MM.1S (cell line): ENCODE data around the gene EHHADH.

Source experiments
- DNase-seq: peaks from one replicate; pipeline ENCODE4 v3.0.0-alpha.2; 2015
- H2AFZ ChIP-seq: fragments of 300-600 bp; sonication (generic); 2 replicates; pipeline ENCODE4 v1.6.0; 2016; ENCODE audit warnings: antibody characterized with exemption, low read length
- H3F3A ChIP-seq: fragments of 300-600 bp; sonication (generic); 2 replicates; pipeline ENCODE4 v1.6.1; 2016; ENCODE audit warnings: mild to moderate bottlenecking, antibody characterized with exemption, low read length, moderate library complexity, mixed read lengths; ENCODE audit not compliant: insufficient read depth
- H3K27ac ChIP-seq: fragments of 300-600 bp; sonication (generic); 2 replicates; pipeline ENCODE4 v1.5.1; 2016; ENCODE audit warnings: mild to moderate bottlenecking, low read length
- H3K27me3 ChIP-seq: fragments of 300-600 bp; sonication (generic); replicated peaks from 2 replicates; pipeline ENCODE4 v1.6.0; 2016; ENCODE audit warnings: low read length; ENCODE audit not compliant: insufficient read depth
- H3K36me3 ChIP-seq: fragments of 300-600 bp; sonication (generic); replicated peaks from 2 replicates; pipeline ENCODE4 v1.6.1; 2016; ENCODE audit warnings: mild to moderate bottlenecking, low read length, mixed read lengths; ENCODE audit not compliant: insufficient read depth
- H3K4me1 ChIP-seq: fragments of 300-600 bp; sonication (generic); 2 replicates; pipeline ENCODE4 v1.6.1; 2016; ENCODE audit warnings: low read length, mixed read lengths
- H3K4me2 ChIP-seq: fragments of 300-600 bp; sonication (generic); 2 replicates; pipeline ENCODE4 v1.6.0; 2016; ENCODE audit warnings: low read depth, low read length
- H3K4me3 ChIP-seq: fragments of 300-600 bp; sonication (generic); 2 replicates; pipeline ENCODE4 v1.5.1; 2016; ENCODE audit warnings: low read length, mixed read lengths
- H3K79me2 ChIP-seq: fragments of 300-600 bp; sonication (generic); 2 replicates; pipeline ENCODE4 v1.6.1; 2016; ENCODE audit warnings: mixed run types, low read length, mixed read lengths
- H3K9ac ChIP-seq: fragments of 300-600 bp; sonication (generic); 2 replicates; pipeline ENCODE4 v1.6.1; 2016; ENCODE audit warnings: low read length, mixed read lengths
- H3K9me2 ChIP-seq: fragments of 300-600 bp; sonication (generic); replicated peaks from 2 replicates; pipeline ENCODE4 v1.6.1; 2016; ENCODE audit warnings: mild to moderate bottlenecking, low read length, mixed read lengths; ENCODE audit not compliant: insufficient read depth
- H3K9me3 ChIP-seq: fragments of 300-600 bp; sonication (generic); replicated peaks from 2 replicates; pipeline ENCODE4 v1.6.1; 2016; ENCODE audit warnings: mild to moderate bottlenecking, low read length, mixed read lengths; ENCODE audit not compliant: insufficient read depth
- H4K20me1 ChIP-seq: fragments of 300-600 bp; sonication (generic); 2 replicates; pipeline ENCODE4 v1.6.1; 2016; ENCODE audit warnings: mild to moderate bottlenecking, low read length, moderate library complexity, mixed read lengths; ENCODE audit not compliant: insufficient read depth
- CTCF ChIP-seq: fragments of 300-600 bp; sonication (generic); IDR thresholded peaks from 2 replicates; pipeline ENCODE4 v1.5.1; 2016; ENCODE audit warnings: antibody characterized with exemption, low read length, mixed read lengths
- EZH2 ChIP-seq: fragments of 300-600 bp; sonication (generic); optimal IDR thresholded peaks from 2 replicates; pipeline ENCODE3; 2017; ENCODE audit warnings: low read depth, mild to moderate bottlenecking, antibody characterized with exemption, low read length, mixed read lengths
- EZH2phosphoT487 ChIP-seq: fragments of 300-600 bp; sonication (generic); IDR thresholded peaks from 2 replicates; pipeline ENCODE4 v1.6.1; 2018; ENCODE audit warnings: antibody characterized with exemption, low read length

EHHADH gene

GRCh38 chr3:185197068-185197467 lies 56.8 kb downstream of the EHHADH start:
- no peak for TF ChIP-seq EZH2
- no peak for TF ChIP-seq CTCF
- TF ChIP-seq EZH2phosphoT487, result no peak
- Histone ChIP-seq H2AFZ (no peak overlapping the region), H3K79me2 (no peaks in the 10 kb centered on the region), H3K36me3 (no peaks in the 10 kb centered on the region), H3K4me1 (no peaks in the 10 kb centered on the region), H3K27ac (no peak overlapping the region), H3K27me3 (no peaks in the 10 kb centered on the region), H3K9me3 (no peaks in the 10 kb centered on the region), H3K9ac (no peak overlapping the region), H3F3A (no peaks in the 10 kb centered on the region), H3K9me2 (no peaks in the 10 kb centered on the region), H4K20me1 (no peaks in the 10 kb centered on the region), H3K4me2 (no peak overlapping the region), H3K4me3 (no peak overlapping the region)
- no peak for DNase-seq

- H4K20me1 ChIP-seq, result no peaks in the 10 kb centered on the region
- H3K36me3 ChIP-seq, result no peaks in the 10 kb centered on the region
- H3K4me3 ChIP-seq, result no peak overlapping the region
- no peaks in the 10 kb centered on the region for H3K79me2 ChIP-seq
- no peaks in the 10 kb centered on the region for H3K27me3 ChIP-seq
- H2AFZ ChIP-seq, result no peak overlapping the region
- H3K9me2 ChIP-seq, result no peaks in the 10 kb centered on the region
- no peak overlapping the region for H3K27ac ChIP-seq
- DNase-seq, result no peak
- H3K4me1 ChIP-seq, result no peaks in the 10 kb centered on the region
- H3K4me2 ChIP-seq, result no peak overlapping the region
- H3K9ac ChIP-seq, result no peak overlapping the region
- H3F3A ChIP-seq, result no peaks in the 10 kb centered on the region
- H3K9me3 ChIP-seq, result no peaks in the 10 kb centered on the region
- TF ChIP-seq EZH2 (no peak), EZH2phosphoT487 (no peak), CTCF (no peak)
Observed at GRCh38 chr3:185195652-185196051, 58.2 kb downstream of the EHHADH start.

- H3K27ac ChIP-seq, result no peak overlapping the region
- no peak overlapping the region for H3K4me2 ChIP-seq
Observed at GRCh38 chr3:185188816-185189215, 65.0 kb downstream of the EHHADH start.

More at GRCh38 chr3:185188816-185189215, 65.0 kb downstream of the EHHADH start:
- H3K9me3 ChIP-seq, result no peaks in the 10 kb centered on the region
- H3K9me2 ChIP-seq, result no peaks in the 10 kb centered on the region
- no peaks in the 10 kb centered on the region for H3K27me3 ChIP-seq
- H3K79me2 ChIP-seq, result no peaks in the 10 kb centered on the region
- H3K9ac ChIP-seq, result no peak overlapping the region
- no peak overlapping the region for H2AFZ ChIP-seq
- H3K4me3 ChIP-seq, result no peak overlapping the region
- no peaks in the 10 kb centered on the region for H3F3A ChIP-seq
- H3K36me3 ChIP-seq, result no peaks in the 10 kb centered on the region
- DNase-seq, result peak; percentile 21
- H4K20me1 ChIP-seq, result no peaks in the 10 kb centered on the region
- no peaks in the 10 kb centered on the region for H3K4me1 ChIP-seq
- TF ChIP-seq CTCF (no peak), EZH2 (no peak), EZH2phosphoT487 (no peak)
